ENCODE results near the gene ZNF485. TPM values are rescaled to one million over a fixed set of nuclear protein-coding genes. Genes with fewer than 3 reads are reported as not detected.

The ZNF485 gene
- total and polyA plus RNA-seq, 10 of the 15 experiments (the other 5 are each of a cell fraction or from before 2014, with no cell fraction given) = 3.2 to 7.6 (median 5.1) TPM

- TF ChIP-seq GATAD2B (conservative IDR thresholded peaks at IDR 0.05; ENCODE audit: low read depth) (no peak), NR2F1 (conservative IDR thresholded peaks at IDR 0.05) (0 out of 2 replicates have a peak, but pooled peaks have one; percentile 4), ZBED1 (IDR thresholded peaks at IDR 0.05; ENCODE audit: borderline replicate concordance) (no peak), CBX5 (IDR thresholded peaks at IDR 0.05; ENCODE audit: low read depth) (no peak), ATF3 (IDR thresholded peaks at IDR 0.05; ENCODE audit: borderline replicate concordance, extremely low read depth, low read depth, low read length) (no peak), MYC (IDR thresholded peaks at IDR 0.05; ENCODE audit: insufficient read depth, insufficient read length, insufficient replicate concordance, low read length, severe bottlenecking) (no peak), SMARCA5 (IDR thresholded peaks at IDR 0.05) (peak; percentile 42), NFIC (IDR thresholded peaks at IDR 0.05; ENCODE audit: low read depth, low read length) (peak; percentile 68), STAT1 (conservative IDR thresholded peaks at IDR 0.05) (no peak), KAT2A (conservative IDR thresholded peaks at IDR 0.05; ENCODE audit: control insufficient read depth, low read depth, low read length) (no peak), SMAD5 (IDR thresholded peaks at IDR 0.05; ENCODE audit: low read depth) (no peak), NFYA (IDR thresholded peaks at IDR 0.05; ENCODE audit: borderline replicate concordance, low read depth, low read length) (no peak), MEF2A (IDR thresholded peaks at IDR 0.05; ENCODE audit: insufficient read depth, low read depth, low read length) (peak; percentile 88), FOXM1 (IDR thresholded peaks at IDR 0.05; ENCODE audit: low read depth, low read length) (no peak), CREB1 (IDR thresholded peaks at IDR 0.05; ENCODE audit: low read depth) (no peak), NBN (IDR thresholded peaks at IDR 0.05) (peak; percentile 64; the same call in 1 of the 2 replicates), SIN3A (IDR thresholded peaks at IDR 0.05; ENCODE audit: low read depth, low read length) (no peak), SIX5 (IDR thresholded peaks at IDR 0.05; ENCODE audit: low read depth, low read length, severe bottlenecking) (no peak), NFYB (IDR thresholded peaks at IDR 0.05; ENCODE audit: insufficient read depth, low read depth, low read length) (no peak), SPI1 (IDR thresholded peaks at IDR 0.05; ENCODE audit: borderline replicate concordance, insufficient read depth, low read depth, low read length) (peak; percentile 72; the same call in 1 of the 2 replicates), EP300 (IDR thresholded peaks at IDR 0.05; ENCODE audit: borderline replicate concordance in 1 of 2, control insufficient read depth in 1 of 2, low read depth in 2 of 2, low read length in 2 of 2) (0 out of 4 replicates have a peak, but pooled peaks have one; percentile 27 to 44), USF1 (IDR thresholded peaks at IDR 0.05; ENCODE audit: borderline replicate concordance, extremely low read length, insufficient read depth, low read depth, low read length) (no peak), GABPA (IDR thresholded peaks at IDR 0.05; ENCODE audit: low read depth) (no peak), SRF (IDR thresholded peaks at IDR 0.05; ENCODE audit: low read depth in 2 of 2, low read length in 2 of 2) (peak; percentile 28 to 74; a peak in 2 of 4 replicates)
- TF ChIP-seq, protein P1, sequence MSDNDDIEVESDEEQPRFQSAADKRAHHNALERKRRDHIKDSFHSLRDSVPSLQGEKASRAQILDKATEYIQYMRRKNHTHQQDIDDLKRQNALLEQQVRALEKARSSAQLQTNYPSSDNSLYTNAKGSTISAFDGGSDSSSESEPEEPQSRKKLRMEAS (IDR thresholded peaks at IDR 0.05; ENCODE audit: low read depth, low read length) = no peak
- TF ChIP-seq, protein P2, sequence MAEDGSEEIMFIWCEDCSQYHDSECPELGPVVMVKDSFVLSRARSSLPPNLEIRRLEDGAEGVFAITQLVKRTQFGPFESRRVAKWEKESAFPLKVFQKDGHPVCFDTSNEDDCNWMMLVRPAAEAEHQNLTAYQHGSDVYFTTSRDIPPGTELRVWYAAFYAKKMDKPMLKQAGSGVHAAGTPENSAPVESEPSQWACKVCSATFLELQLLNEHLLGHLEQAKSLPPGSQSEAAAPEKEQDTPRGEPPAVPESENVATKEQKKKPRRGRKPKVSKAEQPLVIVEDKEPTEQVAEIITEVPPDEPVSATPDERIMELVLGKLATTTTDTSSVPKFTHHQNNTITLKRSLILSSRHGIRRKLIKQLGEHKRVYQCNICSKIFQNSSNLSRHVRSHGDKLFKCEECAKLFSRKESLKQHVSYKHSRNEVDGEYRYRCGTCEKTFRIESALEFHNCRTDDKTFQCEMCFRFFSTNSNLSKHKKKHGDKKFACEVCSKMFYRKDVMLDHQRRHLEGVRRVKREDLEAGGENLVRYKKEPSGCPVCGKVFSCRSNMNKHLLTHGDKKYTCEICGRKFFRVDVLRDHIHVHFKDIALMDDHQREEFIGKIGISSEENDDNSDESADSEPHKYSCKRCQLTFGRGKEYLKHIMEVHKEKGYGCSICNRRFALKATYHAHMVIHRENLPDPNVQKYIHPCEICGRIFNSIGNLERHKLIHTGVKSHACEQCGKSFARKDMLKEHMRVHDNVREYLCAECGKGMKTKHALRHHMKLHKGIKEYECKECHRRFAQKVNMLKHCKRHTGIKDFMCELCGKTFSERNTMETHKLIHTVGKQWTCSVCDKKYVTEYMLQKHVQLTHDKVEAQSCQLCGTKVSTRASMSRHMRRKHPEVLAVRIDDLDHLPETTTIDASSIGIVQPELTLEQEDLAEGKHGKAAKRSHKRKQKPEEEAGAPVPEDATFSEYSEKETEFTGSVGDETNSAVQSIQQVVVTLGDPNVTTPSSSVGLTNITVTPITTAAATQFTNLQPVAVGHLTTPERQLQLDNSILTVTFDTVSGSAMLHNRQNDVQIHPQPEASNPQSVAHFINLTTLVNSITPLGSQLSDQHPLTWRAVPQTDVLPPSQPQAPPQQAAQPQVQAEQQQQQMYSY (CRISPR knock-in tag; IDR thresholded peaks at IDR 0.05) = no peak
These were observed 10.4 kb upstream of the ZNF485 start (continued) for GRCh38 chr10:43595739-43596298.
